Mesenteric fat pad (tissue), 1 donor: ENCODE data around the gene ATP4B. TPM values are rescaled to one million over a fixed set of nuclear protein-coding genes. Genes with fewer than 3 reads are reported as not detected.
"Not testable (repeated sequence)": the region's sequence is repeated elsewhere in the genome, so short reads cannot be mapped to it uniquely, and the experiment has no call there.

ENCODE experiments used
- DNase-seq: peaks from one replicate; pipeline ENCODE4 v3.0.0-alpha.2; 2020; ENCODE audit warnings: low spot score
- total RNA-seq: library from RNA; stranded (reverse); fragmentation: NEBNext Ultra II Directional; extraction: Animal tissue kit (Norgen Biotek cat#: 25700); gene quantifications from one replicate; pipeline ENCODE4 v1.2.1, GENCODE V29; 2021
- donor health status: DM: yes; HTN: yes; CAD: no.

Gene ATP4B
- total RNA-seq, 1 donor from 2014 or later, result not detected

DNA sequence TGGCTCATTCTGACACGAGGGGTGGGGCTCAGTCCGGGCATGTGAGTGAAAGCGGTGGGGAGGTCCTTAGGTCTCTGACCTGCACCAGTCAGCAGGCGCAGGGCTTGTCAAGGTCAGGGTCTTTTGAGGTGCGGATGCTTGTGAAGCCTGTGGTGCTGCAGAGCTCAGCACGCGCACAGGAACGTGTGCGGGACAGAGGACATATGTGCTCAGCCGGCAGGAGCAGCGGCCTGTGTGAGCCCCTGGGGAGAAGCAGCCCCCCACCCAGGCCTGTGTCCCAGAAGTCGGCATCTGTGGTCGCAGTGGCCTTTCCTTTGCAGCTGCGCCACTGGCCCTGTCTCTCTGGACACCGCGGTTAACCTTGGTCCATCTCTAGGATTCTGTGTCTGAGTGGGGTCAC, 30.9 kb downstream of the ATP4B start:
- no peak for DNase-seq

DNA sequence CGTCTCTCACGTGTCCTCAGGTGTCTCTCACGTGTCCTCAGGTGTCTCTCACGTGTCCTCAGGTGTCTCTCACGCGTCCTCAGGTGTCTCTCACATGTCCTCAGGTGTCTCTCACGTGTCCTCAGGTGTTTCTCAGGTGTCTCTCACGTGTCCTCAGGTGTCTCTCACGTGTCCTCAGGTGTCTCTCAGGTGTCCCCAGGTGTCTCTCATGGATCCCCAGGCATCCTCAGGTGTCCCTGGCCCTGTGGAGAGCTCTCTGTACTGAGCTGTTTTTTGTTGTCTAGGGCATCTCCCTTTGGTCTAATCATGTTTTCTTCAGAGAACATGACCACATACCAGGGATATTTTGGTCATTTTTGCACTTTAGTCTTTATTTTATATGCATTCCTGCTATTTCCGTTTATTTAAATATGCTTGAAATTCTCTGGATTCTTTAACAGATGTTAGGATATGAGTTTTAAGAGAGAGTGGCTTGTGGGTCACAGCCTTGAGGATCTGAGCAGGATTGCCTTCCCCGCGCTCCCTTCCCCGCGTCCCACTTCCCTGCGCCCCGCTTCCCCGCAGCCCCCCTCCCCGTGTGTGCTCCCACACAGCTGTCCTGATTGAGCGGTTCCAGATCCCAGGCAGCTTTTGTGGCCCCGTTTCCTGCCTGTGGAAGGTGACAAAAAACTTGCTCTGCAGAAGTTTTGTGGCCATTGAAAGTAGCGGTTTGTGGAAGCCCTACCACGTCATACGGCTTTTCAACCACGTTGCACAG, 31.9 kb downstream of the ATP4B start:
- DNase-seq, result no peak

DNA sequence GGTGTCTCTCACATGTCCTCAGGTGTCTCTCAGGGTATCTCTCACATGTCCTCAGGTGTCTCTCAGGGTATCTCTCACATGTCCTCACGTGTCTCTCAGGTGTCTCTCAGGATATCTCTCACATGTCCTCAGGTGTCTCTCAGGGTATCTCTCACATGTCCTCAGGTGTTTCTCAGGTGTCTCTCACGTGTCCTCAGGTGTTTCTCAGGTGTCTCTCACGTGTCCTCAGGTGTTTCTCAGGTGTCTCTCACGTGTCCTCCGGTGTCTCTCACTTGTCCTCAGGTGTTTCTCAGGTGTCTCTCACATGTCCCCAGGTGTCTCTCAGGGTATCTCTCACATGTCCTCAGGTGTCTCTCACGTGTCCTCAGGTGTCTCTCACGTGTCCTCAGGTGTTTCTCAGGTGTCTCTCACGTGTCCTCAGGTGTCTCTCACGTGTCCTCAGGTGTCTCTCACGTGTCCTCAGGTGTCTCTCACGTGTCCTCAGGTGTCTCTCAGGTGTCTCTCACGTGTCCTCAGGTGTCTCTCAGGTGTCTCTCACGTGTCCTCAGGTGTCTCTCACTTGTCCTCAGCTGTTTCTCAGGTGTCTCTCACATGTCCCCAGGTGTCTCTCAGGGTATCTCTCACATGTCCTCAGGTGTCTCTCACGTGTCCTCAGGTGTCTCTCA, 33.2 kb downstream of the ATP4B start:
- not testable (repeated sequence) for DNase-seq

DNA sequence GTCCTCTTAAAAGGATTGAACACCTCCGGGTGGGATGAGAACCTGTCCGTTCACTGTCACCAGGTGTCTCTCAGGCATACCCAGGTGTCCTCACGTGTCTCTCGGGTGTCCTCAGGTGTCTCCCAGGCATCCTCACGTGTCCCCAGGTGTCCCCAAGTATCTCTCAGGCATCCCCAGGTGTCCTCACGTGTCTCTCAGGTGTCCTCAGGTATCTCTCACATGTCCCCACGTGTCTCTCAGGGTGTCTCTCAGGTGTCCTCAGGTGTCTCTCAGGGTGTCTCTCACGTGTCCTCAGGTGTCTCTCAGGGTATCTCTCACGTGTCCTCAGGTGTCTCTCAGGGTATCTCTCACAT, 33.8 kb downstream of the ATP4B start:
- DNase-seq, result no peak

DNA sequence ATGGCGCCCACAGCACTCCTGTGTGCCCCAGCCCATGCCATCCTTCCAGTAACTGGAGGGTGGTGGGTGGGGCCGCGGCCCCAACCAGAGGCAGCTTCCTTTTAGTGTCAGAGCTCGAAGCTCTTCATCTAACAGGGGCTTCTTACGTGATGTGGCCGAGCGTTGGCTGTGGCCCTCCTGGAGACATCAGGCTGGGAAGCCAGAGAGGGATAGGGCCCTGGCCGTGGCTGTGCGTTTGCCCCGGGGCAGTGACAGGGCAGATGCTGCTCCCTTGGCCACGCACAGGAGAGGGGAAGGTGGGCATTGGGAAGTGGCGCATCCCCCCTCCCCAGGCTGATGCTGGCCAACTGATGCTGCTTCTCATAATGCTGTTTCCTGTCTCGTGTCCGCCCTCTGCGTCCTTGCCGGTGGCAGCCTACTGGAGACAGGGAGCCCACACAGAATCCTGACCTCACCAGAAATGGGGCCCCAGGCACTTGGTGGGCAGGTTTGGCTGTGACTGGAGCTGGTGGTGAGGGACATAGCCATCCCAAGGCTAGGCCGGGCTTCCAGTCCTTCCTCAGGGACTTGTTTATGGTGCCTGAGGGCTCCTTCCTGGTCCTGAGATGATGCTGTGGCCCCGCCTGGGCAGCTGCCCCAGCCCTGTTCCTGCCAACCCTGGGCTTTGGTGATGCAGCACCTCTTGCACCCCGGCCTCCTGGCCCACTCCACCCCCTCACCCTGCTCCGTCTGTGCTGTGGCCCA, 34.3 kb downstream of the ATP4B start:
- DNase-seq, result no peak

DNA sequence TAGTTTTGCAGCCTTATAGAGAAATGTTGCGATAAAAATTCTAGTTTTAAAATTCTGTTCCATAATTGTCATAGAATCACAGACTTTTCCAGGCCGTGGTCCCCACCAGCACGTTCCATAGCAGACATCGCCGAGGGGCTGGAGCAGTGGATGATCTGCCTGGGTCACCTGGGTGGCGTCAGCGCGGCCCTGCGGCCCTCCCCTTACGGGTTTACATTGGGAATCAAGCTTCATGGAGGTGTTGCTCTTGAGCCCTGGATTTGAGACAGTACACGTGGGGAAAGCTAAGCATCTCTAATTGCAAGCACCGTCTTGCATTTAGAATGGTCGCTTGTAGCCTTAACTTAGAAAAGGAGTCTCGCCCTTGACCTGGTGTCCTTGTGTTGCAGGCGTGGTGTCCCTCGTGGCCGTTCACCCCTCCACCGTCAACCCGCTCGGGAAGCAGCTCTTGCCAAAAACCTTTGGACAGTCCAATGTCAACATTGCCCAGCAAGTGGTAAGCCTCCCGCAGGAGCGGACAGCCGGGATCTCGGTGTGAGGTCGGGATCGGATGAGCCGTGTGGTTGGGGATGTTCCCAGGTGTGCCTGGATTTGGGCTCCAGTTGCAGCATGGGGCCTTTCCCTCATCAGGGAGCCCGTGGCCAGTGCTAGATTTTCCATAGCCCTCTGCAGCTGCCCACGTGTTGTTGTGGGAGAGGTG, 35.1 kb downstream of the ATP4B start:
- no peak for DNase-seq

DNA sequence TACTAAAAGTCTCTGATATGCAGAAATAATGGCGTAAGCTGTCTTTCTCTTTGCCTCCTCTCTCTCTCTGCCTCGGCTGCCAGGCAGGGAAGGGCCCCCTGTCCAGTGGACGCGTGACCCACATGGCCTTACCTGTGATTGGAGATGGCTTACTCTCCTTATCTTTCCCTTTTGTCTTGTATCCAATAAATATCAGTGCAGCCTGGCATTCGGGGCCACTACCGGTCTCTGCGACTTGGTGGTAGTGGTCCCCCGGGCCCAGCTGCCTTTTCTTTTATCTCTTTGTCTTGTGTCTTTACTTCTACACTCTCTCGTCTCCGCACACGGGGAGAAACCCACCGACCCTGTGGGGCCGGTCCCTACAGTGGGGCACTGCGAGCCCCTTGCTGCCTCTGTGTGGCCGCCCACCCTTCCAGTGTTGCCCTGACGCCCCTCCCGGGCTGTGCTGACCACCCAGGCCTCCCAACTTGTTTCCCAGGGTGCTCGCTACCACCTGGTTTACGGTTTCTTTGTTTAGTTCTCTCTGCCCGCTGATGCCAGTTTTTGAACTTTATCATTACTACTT, 35.9 kb downstream of the ATP4B start:
- DNase-seq, result not testable (repeated sequence)

DNA sequence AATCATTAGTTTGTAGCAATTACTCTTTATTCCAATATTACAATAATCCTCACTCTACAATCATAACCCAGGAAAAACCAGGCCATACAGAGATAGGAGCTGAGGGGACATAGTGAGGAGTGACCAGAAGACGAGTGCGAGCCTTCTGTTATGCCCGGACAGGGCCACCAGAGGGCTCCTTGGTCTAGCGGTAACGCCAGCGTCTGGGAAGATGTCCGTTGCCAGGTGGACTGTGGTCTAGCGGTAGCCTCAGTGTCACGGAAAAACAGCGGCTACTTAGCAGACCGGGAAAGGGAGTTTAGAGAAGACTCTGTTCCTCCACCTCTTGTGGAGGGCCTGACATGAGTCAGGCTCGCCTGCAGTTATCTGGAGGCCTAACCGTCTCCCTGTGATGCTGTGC, 36.5 kb downstream of the ATP4B start:
- not testable (repeated sequence) for DNase-seq

DNA sequence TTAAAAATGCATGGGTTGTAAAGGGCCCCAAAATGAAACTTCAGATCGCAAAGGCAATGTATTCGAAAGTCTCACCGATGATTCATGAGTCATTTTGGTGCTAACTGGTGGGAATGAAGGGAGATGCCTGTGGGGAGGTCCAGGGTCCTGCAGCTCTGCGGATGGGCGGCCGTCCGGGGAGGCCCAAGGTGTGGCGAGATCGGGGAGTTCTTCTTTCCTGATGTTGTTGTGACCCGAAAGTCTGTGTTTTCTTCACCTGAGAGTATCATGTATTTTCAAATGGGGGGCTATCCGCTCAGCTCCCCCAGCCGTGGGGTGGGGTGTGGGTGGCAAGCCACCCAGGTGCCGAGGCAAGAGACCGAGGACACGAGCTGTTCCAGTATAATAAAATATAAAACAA, 37.0 kb downstream of the ATP4B start:
- no peak for DNase-seq

DNA sequence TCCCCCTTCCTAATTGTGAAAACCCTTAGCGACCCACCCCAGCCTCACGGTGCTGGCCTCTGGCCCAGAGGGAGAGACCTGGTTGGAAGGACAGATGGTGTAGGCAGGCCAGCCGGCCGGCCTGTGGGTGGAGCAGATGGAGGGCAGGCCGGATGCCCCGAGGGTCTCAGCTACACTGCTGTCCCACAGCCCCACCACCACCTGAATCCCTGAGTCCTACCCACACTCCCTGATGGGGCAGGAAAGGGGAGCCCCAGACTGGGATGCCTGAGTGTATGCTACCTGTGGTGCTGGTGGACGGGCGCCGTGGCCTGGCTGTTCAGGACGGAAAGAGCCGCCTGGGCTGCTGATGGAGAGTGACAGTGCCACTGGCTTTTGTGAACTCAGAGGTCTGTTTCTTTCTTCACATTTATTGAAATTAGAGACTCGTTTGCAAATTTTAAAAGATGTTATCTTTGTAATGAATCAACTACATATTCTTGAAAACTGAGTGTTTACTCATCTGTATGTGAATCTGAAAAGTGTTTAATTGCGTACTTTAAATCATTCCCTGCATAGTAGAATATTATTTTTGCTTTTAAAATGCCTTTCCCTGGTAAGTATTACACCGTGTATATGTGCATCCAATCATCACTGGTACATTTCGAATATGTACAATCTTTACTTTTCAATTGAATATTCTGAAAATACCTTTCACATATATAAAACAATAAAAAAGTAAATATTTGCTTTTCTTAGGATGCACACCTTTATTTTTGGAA, 37.8 kb downstream of the ATP4B start:
- no peak for DNase-seq

DNA sequence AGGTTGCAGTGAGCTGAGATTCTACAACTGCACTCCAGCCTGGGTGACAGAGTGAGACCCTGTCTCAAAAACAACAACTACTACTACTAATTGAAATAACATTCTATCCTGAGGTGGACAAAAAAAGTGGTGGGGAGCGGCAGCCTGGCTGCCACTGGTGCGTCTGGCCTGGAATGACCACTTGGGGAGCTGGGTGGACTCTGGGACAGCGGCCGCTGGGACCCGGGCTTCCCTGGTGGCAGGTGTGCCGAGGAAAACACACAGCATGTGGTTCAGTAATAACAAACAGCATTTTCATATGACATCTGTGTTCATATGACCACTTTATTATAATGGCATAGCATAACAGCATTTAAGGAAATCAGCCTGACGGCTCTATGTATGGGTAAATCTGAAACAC, 39.5 kb downstream of the ATP4B start:
- no peak for DNase-seq

DNA sequence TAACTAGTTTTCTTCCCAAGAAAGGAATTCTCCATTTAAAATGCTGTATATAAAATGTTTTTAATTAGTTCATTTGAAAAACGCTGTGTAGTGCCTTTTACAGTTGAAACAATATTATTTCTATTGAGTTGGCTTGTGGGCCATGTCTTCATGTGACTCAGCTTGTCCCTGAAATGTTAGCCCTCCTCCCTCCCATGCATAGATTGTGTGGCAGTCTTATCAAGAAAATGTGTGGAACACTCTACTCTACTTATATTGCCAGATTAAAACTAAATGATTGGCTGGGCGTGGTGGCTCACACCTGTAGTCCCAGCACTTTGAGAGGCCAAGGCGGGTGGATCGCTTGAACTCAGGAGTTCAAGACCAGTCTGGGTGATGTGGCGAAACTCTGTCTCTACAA, 40.0 kb downstream of the ATP4B start:
- DNase-seq, result no peak

DNA sequence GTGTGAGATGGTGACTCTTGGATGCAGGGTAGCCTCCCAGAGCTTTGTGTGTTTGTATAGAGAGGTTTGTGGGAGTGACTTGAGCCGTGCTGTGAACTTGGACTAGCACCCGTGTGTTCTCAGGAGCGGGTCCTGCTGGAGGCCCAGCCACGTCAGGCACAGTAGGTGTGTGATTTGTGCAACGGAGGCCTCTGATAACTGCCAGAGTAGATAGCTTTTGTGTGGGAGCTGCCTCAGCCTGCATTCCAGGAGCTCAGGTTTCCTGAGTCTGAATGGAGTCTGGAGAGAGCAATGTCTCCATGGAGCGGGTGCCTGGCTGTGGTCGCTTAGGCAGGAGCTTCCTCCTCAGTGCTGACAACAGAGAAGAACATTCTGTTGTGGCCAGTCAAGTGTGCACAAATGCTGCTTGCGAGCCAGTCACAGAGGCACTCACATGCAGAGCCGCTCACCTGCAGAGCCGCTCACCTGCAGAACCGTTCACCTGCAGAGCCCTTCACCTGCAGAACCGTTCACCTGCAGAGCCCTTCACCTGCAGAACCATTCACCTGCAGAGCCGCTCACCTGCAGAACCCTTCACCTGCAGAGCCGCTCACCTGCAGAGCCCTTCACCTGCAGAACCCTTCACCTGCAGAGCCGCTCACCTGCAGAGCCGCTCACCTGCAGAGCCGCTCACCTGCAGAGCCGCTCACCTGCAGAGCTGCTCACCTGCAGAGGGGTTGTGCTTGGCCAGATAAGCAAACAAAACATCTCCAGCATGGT, 40.8 kb downstream of the ATP4B start:
- DNase-seq, result no peak

DNA sequence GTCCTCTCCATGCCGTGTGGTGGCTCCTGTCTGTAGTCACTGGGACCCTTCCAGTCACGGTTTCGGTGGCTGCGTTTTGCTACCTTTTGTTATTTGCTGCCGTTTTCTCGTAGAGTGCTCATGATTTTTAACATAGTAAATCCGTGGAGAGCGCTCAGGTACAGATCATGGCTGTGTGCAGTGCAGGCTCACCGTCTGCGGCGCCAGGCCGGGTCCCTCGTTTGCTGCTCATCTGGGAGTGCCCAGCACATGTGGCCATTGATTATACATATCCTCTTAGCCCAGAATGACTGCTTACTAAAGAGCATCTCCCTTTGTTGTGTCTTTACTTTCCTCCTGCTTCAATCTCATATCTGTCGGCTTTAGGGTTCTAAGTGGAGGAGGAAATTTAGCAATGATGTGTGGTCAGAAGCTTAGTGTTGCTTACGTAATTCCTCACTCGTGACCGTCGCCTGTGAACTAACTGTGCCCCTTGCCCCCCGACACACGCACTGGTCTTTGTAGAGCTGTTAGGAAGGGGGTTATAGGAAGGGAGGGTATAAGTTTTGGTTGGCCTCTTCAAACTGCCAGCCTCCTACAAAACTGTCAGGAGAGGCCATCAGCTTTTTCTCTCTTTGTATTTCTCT, 41.6 kb downstream of the ATP4B start:
- DNase-seq, result no peak

DNA sequence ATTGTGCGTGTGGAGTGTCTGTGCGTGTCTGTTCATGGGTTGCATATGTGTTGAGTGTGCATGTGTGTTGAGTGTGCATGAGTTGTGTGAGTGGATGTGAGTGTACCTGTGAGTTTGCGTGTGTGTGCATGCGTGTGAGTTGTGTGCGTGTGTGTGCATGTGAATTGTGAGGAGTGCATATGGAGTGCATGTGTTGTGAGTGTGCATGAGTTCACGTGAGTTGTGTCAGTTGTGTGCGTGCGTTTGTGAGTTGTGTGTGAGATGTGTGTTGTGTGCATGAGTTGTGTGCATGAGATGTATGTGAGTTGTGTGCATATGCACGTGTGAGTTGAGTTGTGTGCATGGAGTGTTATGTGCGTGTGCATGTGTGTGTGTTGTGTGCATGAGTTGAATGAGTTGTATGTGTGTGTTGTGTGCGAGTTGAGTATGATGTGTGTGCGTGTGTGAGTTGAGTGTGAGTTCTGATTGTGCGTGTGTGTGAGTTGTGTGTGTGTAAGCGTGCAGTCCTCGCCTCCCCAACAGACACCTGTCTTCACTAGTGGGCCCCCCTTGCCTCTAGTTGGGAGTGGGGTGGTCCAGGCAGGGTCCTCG, 44.1 kb downstream of the ATP4B start:
- DNase-seq, result no peak

DNA sequence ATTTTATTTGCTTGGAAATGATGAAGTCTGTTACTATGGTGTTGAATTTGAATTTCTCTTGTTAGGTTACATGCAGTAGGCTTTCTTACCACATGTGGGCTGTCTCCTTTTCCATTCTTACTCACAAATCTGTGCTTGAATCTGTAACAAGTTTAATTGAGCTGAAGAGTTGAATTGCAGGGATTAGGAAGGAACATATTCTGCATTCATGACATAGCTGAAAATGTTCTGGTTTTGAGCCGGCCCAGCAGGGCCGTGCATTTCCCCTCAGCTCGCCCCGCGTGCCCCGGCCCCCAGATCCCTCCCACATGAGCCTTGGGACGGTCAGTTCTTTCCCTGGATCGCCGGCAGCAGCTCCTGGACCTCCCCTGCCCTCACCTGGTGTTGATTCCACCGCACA, 45.4 kb downstream of the ATP4B start:
- DNase-seq, result no peak

DNA sequence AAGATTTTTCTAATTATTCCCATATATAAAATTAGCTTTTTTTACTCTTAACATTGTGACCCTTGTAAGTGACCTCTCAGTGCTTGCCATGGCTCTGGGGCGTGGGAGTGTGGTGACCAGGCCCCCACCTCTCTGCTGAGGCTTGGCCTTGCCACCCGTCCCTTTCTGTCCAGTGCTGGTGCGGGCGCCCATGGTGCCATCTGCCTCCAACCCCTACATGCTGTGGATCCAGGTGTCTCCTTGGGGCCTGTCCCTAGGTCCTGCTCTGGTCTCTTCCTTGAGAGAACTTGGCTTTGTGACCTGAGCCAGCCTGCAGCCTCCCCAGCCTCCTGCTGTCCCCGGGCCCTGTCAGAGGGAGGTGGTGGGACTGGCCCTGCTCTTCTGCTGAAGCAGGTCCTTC, 46.0 kb downstream of the ATP4B start:
- DNase-seq, result no peak

DNA sequence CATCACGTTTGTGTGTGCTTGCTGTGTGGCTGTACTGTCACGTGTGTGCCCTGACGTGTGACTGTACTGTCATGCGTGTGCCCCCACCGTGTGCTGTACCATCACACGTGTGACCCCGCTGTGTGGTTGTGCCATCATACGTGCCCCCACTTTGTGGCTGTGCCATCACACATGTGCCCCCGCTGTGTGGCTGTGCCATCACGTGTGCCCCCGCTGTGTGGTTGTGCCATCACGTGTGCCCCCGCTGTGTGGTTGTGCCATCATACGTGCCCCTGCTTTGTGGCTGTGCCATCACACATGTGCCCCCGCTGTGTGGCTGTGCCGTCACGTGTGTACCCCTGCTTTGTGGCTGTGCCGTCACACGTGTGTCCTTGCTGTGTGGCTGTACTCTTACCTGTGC, 47.7 kb downstream of the ATP4B start:
- no peak for DNase-seq

DNA sequence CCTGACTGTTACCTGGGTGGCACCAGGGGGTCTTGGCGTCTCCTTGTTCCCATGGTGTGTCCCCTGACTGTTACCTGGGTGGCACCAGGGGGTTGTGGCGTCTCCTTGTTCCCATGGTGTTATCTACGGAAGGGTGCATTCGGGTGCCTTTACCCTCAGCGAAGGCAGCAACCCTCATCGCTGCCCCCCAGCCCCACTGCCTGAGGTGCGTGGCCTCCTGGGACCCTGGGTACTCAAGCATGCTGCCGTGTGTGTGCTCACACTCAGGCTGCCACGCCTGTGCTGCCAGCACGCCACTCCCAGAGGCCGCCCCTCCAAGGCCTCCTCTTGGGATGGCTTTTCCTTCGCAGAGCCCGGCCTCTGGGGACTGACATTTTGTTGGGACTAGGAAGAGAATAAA, 48.4 kb downstream of the ATP4B start:
- no peak for DNase-seq
